ENCODE data around the gene TENM3.

Gene TENM3

DNA sequence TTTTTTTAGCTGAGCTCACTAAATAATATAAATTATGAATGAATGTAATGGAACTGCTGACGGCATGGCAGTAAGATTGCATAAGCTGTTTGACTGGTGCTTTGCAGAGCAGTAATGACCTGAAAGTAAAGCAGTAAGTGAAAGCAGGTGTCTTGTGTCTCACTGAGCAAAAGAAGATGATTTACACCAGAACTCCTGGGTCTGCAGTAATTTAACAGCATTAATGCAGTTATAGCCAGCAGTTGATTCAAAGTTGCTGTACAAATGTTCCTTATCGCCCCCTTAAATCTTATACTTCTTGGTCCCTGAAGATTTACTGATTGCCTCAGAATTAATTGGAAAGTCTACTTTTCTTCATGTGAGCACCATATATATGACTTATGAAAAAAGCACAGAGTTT is 486.3 kb downstream of the TENM3 start:
- H3K4ac ChIP-seq (ENCODE audit: low read depth, low read length), result no peak overlapping the region
- H2BK5ac ChIP-seq (ENCODE audit: low read length), result no peak overlapping the region
- no peak overlapping the region for H4K5ac ChIP-seq (ENCODE audit: low read length)
- H3K56ac ChIP-seq (ENCODE audit: low read length), result no peak overlapping the region
- no peaks in the 10 kb centered on the region for H3K79me1 ChIP-seq (ENCODE audit: low read length)
- no peak overlapping the region for H2AK5ac ChIP-seq (ENCODE audit: low read length)
- no peaks in the 10 kb centered on the region for H3K27me3 ChIP-seq (ENCODE audit: insufficient read depth, low read length, poor library complexity)
- no peak overlapping the region for H3K27ac ChIP-seq (ENCODE audit: low read depth, low read length)
- no peak overlapping the region for H3K4me3 ChIP-seq (ENCODE audit: low read length)
- no peak for DNase-seq
- no peak overlapping the region for H3K4me2 ChIP-seq (ENCODE audit: low read length)
- H3K79me2 ChIP-seq (ENCODE audit: control insufficient read depth, insufficient read depth, low read length), result no peaks in the 10 kb centered on the region
- no peak overlapping the region for H2BK120ac ChIP-seq (ENCODE audit: low read depth, low read length)
- H2BK15ac ChIP-seq (replicated peaks; ENCODE audit: low read depth), result no peak overlapping the region
- H4K8ac ChIP-seq (ENCODE audit: low read depth, low read length), result no peak overlapping the region
- H3K23ac ChIP-seq (ENCODE audit: low read length), result no peak overlapping the region
- no CpG with 5 or more reads among the region's 2 CpGs for WGBS (ENCODE audit: extremely low coverage, insufficient coverage, low lambda C conversion rate)
- H3K4me1 ChIP-seq (ENCODE audit: control insufficient read depth, low read depth, low read length), result no peaks in the 10 kb centered on the region
- no peak overlapping the region for H3K9ac ChIP-seq (ENCODE audit: low read length)
- H3K36me3 ChIP-seq (ENCODE audit: control insufficient read depth, insufficient read depth, low read length), result no peaks in the 10 kb centered on the region
- H3K18ac ChIP-seq (ENCODE audit: low read length), result no peak overlapping the region

DNA sequence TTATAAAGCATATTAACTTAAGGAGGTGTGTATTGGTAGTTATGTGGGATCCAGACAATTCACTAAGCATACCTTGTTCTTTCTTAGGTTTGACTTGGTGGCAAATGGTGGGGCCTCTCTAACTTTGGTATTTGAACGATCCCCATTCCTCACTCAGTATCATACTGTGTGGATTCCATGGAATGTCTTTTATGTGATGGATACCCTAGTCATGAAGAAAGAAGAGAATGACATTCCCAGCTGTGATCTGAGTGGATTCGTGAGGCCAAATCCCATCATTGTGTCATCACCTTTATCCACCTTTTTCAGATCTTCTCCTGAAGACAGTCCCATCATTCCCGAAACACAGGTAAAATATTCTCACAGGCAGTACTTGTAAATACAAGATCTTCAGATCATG is 487.6 kb downstream of the TENM3 start:
- Histone ChIP-seq H2AK5ac (ENCODE audit: low read length) (no peak overlapping the region), H3K9ac (ENCODE audit: low read length) (no peak overlapping the region), H4K8ac (ENCODE audit: low read depth, low read length) (no peak overlapping the region), H3K23ac (ENCODE audit: low read length) (no peak overlapping the region), H3K36me3 (ENCODE audit: control insufficient read depth, insufficient read depth, low read length) (no peaks in the 10 kb centered on the region), H3K79me2 (ENCODE audit: control insufficient read depth, insufficient read depth, low read length) (no peaks in the 10 kb centered on the region), H3K4ac (ENCODE audit: low read depth, low read length) (no peak overlapping the region), H2BK15ac (replicated peaks; ENCODE audit: low read depth) (no peak overlapping the region), H2BK120ac (ENCODE audit: low read depth, low read length) (no peak overlapping the region), H3K4me2 (ENCODE audit: low read length) (no peak overlapping the region), H3K4me1 (ENCODE audit: control insufficient read depth, low read depth, low read length) (no peaks in the 10 kb centered on the region), H3K27me3 (ENCODE audit: insufficient read depth, low read length, poor library complexity) (no peaks in the 10 kb centered on the region), H3K79me1 (ENCODE audit: low read length) (no peaks in the 10 kb centered on the region), H3K56ac (ENCODE audit: low read length) (no peak overlapping the region), H3K4me3 (ENCODE audit: low read length) (no peak overlapping the region), H2BK5ac (ENCODE audit: low read length) (no peak overlapping the region), H4K5ac (ENCODE audit: low read length) (no peak overlapping the region), H3K18ac (ENCODE audit: low read length) (no peak overlapping the region), H3K27ac (ENCODE audit: low read depth, low read length) (no peak overlapping the region)
- WGBS (ENCODE audit: extremely low coverage, insufficient coverage, low lambda C conversion rate), result no CpG with 5 or more reads among the region's 3 CpGs
- peak; percentile 60 for DNase-seq

DNA sequence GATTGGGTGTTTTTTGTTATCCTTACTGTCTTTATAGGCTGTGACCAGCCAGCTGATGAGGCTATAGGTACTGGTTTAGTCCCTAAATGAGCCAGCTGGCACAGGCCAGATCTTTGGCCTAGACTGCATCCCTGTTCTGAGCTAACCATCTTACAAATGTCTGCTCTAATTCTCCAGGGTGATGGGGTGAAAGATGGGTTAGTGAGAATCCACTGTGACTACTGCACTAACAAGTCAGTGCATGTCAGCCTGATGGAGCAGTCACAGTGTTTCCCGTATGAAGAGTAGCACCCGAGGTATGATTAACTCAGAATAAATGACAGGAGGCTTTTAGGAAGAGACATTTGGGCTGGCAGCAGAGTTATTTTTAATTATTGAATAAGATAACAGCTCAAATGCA is 493.0 kb downstream of the TENM3 start:
- H4K8ac ChIP-seq (ENCODE audit: low read depth, low read length), result no peak overlapping the region
- H3K79me2 ChIP-seq (ENCODE audit: control insufficient read depth, insufficient read depth, low read length), result no peaks in the 10 kb centered on the region
- H3K4ac ChIP-seq (ENCODE audit: low read depth, low read length), result no peak overlapping the region
- no peak overlapping the region for H4K5ac ChIP-seq (ENCODE audit: low read length)
- no peak overlapping the region for H2BK5ac ChIP-seq (ENCODE audit: low read length)
- no CpG with 5 or more reads among the region's 2 CpGs for WGBS (ENCODE audit: extremely low coverage, insufficient coverage, low lambda C conversion rate)
- H3K4me2 ChIP-seq (ENCODE audit: low read length), result no peak overlapping the region
- no peak overlapping the region for H2BK120ac ChIP-seq (ENCODE audit: low read depth, low read length)
- H3K4me1 ChIP-seq (ENCODE audit: control insufficient read depth, low read depth, low read length), result no peaks in the 10 kb centered on the region
- H3K23ac ChIP-seq (ENCODE audit: low read length), result no peak overlapping the region
- H3K9ac ChIP-seq (ENCODE audit: low read length), result no peak overlapping the region
- H3K27me3 ChIP-seq (ENCODE audit: insufficient read depth, low read length, poor library complexity), result no peaks in the 10 kb centered on the region
- no peak overlapping the region for H3K4me3 ChIP-seq (ENCODE audit: low read length)
- DNase-seq, result no peak
- H2AK5ac ChIP-seq (ENCODE audit: low read length), result no peak overlapping the region
- H3K27ac ChIP-seq (ENCODE audit: low read depth, low read length), result no peak overlapping the region
- H2BK15ac ChIP-seq (replicated peaks; ENCODE audit: low read depth), result no peak overlapping the region
- H3K79me1 ChIP-seq (ENCODE audit: low read length), result no peaks in the 10 kb centered on the region
- no peak overlapping the region for H3K18ac ChIP-seq (ENCODE audit: low read length)
- no peak overlapping the region for H3K56ac ChIP-seq (ENCODE audit: low read length)
- H3K36me3 ChIP-seq (ENCODE audit: control insufficient read depth, insufficient read depth, low read length), result no peaks in the 10 kb centered on the region

DNA sequence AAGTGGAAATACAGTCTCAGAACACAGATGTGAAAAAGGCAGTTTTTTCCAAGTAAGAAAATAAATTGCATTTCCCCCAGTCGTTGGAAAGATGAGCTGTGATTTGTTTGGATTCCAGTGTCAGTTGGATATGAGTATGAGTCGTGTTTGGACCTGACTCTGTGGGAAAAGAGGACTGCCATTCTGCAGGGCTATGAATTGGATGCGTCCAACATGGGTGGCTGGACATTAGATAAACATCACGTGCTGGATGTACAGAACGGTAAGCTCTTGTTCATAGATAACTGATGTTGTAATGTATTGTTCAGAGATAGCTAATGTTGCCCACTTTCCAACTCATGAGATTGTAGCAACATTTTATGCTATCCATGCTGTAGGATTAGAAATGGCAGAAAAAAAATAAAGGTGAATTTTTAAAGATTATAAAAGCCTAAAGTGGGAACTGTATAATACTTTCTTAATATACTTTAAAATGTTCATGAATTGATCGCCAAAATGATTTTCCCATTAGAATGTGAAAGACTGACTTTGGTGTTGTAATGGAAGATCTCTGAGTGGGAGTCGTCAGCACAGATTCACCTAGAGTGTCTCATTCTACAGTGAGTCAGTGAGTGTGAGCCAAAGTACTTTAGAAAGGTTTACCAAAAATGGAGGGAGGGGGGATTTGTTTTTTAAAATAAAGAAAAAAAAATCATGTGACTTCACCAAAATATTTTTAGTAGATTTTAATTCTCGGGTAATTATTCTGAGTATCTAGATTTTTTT is 495.3 kb downstream of the TENM3 start:
- Histone ChIP-seq H3K79me2 (ENCODE audit: control insufficient read depth, insufficient read depth, low read length) (no peaks in the 10 kb centered on the region), H2BK5ac (ENCODE audit: low read length) (no peak overlapping the region), H2BK15ac (replicated peaks; ENCODE audit: low read depth) (no peak overlapping the region), H3K18ac (ENCODE audit: low read length) (no peak overlapping the region), H3K23ac (ENCODE audit: low read length) (no peak overlapping the region), H4K8ac (ENCODE audit: low read depth, low read length) (no peak overlapping the region), H3K9ac (ENCODE audit: low read length) (no peak overlapping the region), H3K79me1 (ENCODE audit: low read length) (no peaks in the 10 kb centered on the region), H3K27ac (ENCODE audit: low read depth, low read length) (no peak overlapping the region), H4K5ac (ENCODE audit: low read length) (no peak overlapping the region), H3K4me1 (ENCODE audit: control insufficient read depth, low read depth, low read length) (no peaks in the 10 kb centered on the region), H2BK120ac (ENCODE audit: low read depth, low read length) (no peak overlapping the region), H3K4me3 (ENCODE audit: low read length) (no peak overlapping the region), H3K36me3 (ENCODE audit: control insufficient read depth, insufficient read depth, low read length) (peaks cover 2% of the 10 kb centered on the region), H3K27me3 (ENCODE audit: insufficient read depth, low read length, poor library complexity) (no peaks in the 10 kb centered on the region), H3K4ac (ENCODE audit: low read depth, low read length) (no peak overlapping the region), H3K56ac (ENCODE audit: low read length) (no peak overlapping the region), H2AK5ac (ENCODE audit: low read length) (no peak overlapping the region), H3K4me2 (ENCODE audit: low read length) (no peak overlapping the region)
- WGBS (ENCODE audit: extremely low coverage, insufficient coverage, low lambda C conversion rate), result no CpG with 5 or more reads among the region's 8 CpGs
- DNase-seq, result no peak

DNA sequence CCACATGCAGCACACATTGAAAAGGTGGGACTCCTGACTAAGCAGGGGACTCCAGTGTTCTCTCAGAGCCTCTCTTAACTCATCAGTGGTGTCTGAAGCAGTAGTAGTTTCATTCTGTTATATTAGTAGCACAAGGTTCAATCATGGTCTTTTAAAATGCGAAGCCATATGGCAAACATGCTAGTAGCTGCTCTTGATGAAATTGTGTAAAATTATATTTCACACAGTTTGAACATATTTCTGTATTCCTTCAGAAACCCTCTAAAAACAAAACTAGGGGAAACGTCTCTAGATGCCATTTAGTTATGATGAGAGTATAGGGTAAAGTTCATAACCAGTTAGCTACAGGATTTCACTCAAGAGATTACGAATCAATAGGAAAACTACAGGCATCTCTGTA is 497.1 kb downstream of the TENM3 start:
- H3K18ac ChIP-seq (ENCODE audit: low read length), result no peak overlapping the region
- no peak overlapping the region for H2BK15ac ChIP-seq (replicated peaks; ENCODE audit: low read depth)
- no CpG with 5 or more reads among the region's 3 CpGs for WGBS (ENCODE audit: extremely low coverage, insufficient coverage, low lambda C conversion rate)
- H4K8ac ChIP-seq (ENCODE audit: low read depth, low read length), result no peak overlapping the region
- H3K23ac ChIP-seq (ENCODE audit: low read length), result no peak overlapping the region
- no peak overlapping the region for H3K4ac ChIP-seq (ENCODE audit: low read depth, low read length)
- H3K27me3 ChIP-seq (ENCODE audit: insufficient read depth, low read length, poor library complexity), result no peaks in the 10 kb centered on the region
- H2BK120ac ChIP-seq (ENCODE audit: low read depth, low read length), result no peak overlapping the region
- no peaks in the 10 kb centered on the region for H3K79me2 ChIP-seq (ENCODE audit: control insufficient read depth, insufficient read depth, low read length)
- no peaks in the 10 kb centered on the region for H3K79me1 ChIP-seq (ENCODE audit: low read length)
- H3K9ac ChIP-seq (ENCODE audit: low read length), result no peak overlapping the region
- H3K36me3 ChIP-seq (ENCODE audit: control insufficient read depth, insufficient read depth, low read length), result peaks cover 2% of the 10 kb centered on the region
- H3K4me3 ChIP-seq (ENCODE audit: low read length), result no peak overlapping the region
- H3K4me1 ChIP-seq (ENCODE audit: control insufficient read depth, low read depth, low read length), result no peaks in the 10 kb centered on the region
- no peak overlapping the region for H4K5ac ChIP-seq (ENCODE audit: low read length)
- H2AK5ac ChIP-seq (ENCODE audit: low read length), result no peak overlapping the region
- H3K4me2 ChIP-seq (ENCODE audit: low read length), result no peak overlapping the region
- H2BK5ac ChIP-seq (ENCODE audit: low read length), result no peak overlapping the region
- no peak for DNase-seq
- H3K27ac ChIP-seq (ENCODE audit: low read depth, low read length), result no peak overlapping the region
- H3K56ac ChIP-seq (ENCODE audit: low read length), result no peak overlapping the region

DNA sequence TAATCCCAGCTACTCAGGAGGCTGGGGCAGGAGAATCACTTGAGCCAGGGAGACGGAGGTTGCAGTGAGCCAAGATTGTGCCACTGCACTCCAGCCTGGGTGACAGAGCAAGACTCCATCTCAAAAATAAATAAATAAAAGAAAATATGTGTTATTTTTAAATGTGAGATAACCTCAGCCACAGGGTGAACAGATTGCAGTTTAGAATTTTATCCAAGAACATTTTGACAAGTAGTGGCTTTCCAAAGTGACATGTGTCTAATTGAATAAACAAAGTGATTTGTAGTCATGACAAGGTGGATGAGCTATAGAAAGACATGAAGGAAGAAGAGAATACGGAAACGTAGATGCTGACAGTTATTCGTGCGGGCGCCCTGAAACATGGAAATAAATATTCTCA is 497.9 kb downstream of the TENM3 start:
- H3K56ac ChIP-seq (ENCODE audit: low read length), result no peak overlapping the region
- H3K27me3 ChIP-seq (ENCODE audit: insufficient read depth, low read length, poor library complexity), result no peaks in the 10 kb centered on the region
- no peak overlapping the region for H3K23ac ChIP-seq (ENCODE audit: low read length)
- DNase-seq, result no peak
- H2BK15ac ChIP-seq (replicated peaks; ENCODE audit: low read depth), result no peak overlapping the region
- H3K4me1 ChIP-seq (ENCODE audit: control insufficient read depth, low read depth, low read length), result no peaks in the 10 kb centered on the region
- no peak overlapping the region for H2AK5ac ChIP-seq (ENCODE audit: low read length)
- H3K36me3 ChIP-seq (ENCODE audit: control insufficient read depth, insufficient read depth, low read length), result peaks cover 2% of the 10 kb centered on the region
- no peak overlapping the region for H4K5ac ChIP-seq (ENCODE audit: low read length)
- no CpG with 5 or more reads among the region's 6 CpGs for WGBS (ENCODE audit: extremely low coverage, insufficient coverage, low lambda C conversion rate)
- H3K9ac ChIP-seq (ENCODE audit: low read length), result no peak overlapping the region
- no peak overlapping the region for H2BK120ac ChIP-seq (ENCODE audit: low read depth, low read length)
- H3K4ac ChIP-seq (ENCODE audit: low read depth, low read length), result no peak overlapping the region
- H2BK5ac ChIP-seq (ENCODE audit: low read length), result no peak overlapping the region
- H3K79me2 ChIP-seq (ENCODE audit: control insufficient read depth, insufficient read depth, low read length), result no peaks in the 10 kb centered on the region
- no peak overlapping the region for H3K4me2 ChIP-seq (ENCODE audit: low read length)
- no peaks in the 10 kb centered on the region for H3K79me1 ChIP-seq (ENCODE audit: low read length)
- H4K8ac ChIP-seq (ENCODE audit: low read depth, low read length), result no peak overlapping the region
- H3K27ac ChIP-seq (ENCODE audit: low read depth, low read length), result no peak overlapping the region
- H3K4me3 ChIP-seq (ENCODE audit: low read length), result no peak overlapping the region
- H3K18ac ChIP-seq (ENCODE audit: low read length), result no peak overlapping the region

All from mesendoderm (in vitro differentiated cells).